Stimulated activated CD4-positive, alpha-beta T cell treated with anti-CD3 and anti-CD28 coated beads, Interleukin-4, amount 100 ng/mL, for 1 hour (primary cell): ENCODE results near the gene RIMBP3B.
"Not testable (repeated sequence)": the region's sequence is repeated elsewhere in the genome, so short reads cannot be mapped to it uniquely, and the experiment has no call there.

Experiments
- DNase-seq: peaks from one replicate; pipeline ENCODE4 v3.0.0-alpha.2; 2020

RIMBP3B gene

GRCh38 chr22:21418974-21419638, 35.6 kb downstream of the RIMBP3B start:
- not testable (repeated sequence) for DNase-seq

DNA sequence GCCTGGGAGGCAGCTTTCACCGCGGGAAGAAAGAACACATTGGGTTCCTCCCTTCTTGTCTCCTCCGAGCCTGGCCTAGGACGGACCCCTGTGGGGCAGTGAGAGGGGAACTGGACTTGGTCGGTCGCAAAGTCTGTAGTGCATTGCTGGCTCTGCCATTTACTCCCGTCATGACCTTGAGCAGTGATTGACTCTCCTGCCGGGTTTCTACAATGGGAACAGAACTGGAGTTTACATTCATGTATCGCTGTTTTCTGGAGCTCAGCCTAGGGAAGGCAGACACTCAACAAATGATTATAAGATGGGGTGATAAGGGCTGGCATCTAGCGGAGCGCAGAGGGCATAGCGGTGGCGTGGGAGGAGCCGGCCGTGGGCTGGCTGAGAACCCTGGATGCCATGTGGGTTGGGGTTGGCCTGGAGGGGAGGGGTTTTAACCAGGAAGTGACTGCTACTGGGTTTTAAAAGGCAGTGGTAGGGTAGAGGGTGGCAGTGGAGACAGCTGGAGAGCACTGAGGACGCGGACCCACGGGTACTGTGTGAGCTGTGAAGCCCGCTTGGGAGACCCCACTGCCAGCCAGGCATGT, 36.7 kb downstream of the RIMBP3B start:
- DNase-seq: peak; percentile 0

- not testable (repeated sequence) for DNase-seq
These were observed 40.6 kb downstream of the RIMBP3B start for GRCh38 chr22:21424084-21424709.

DNA sequence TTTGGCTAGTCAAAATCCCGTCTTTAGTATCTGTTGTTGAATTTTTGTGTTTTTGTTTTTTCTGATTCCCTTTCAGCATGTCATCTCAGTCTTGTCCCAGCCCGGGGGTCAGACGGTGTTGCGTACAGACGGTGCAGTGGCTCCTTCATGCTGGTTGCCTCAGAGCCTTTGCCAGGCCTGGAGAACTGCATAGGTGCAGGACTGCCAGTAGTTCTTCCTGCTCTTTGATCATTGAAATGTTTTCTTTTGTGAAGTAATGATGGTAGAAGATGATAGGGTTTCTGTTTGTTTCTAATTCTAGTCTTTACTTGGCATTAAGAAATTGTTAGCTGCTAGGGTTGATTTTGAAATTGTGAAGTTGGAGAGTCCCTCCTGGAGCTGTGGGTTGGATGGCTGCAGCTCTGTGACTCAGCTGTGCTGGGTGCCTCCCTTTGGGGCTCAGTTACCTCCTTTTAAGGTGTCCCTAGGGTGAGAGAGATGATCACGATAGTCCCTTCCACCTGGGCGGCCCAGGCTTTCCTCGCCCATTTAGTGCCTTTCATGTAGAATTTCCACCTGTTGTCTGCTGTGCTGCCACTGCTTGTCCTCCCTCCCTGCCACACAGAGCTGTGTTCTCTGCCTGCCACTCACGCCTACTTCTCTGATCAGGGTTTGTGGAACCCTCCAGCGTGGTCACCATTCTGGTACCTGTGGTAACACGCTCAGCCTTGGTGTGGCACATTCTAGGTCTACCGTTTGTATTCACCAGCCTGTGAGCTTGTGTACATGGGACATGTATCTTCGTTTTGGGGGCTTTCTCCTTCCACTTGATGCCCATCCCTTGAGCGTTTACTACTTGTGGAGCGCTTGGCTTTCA, 51.1 kb downstream of the RIMBP3B start:
- not testable (repeated sequence) for DNase-seq

GRCh38 chr22:21435998-21436810, 52.7 kb downstream of the RIMBP3B start:
- DNase-seq: not testable (repeated sequence)

DNA sequence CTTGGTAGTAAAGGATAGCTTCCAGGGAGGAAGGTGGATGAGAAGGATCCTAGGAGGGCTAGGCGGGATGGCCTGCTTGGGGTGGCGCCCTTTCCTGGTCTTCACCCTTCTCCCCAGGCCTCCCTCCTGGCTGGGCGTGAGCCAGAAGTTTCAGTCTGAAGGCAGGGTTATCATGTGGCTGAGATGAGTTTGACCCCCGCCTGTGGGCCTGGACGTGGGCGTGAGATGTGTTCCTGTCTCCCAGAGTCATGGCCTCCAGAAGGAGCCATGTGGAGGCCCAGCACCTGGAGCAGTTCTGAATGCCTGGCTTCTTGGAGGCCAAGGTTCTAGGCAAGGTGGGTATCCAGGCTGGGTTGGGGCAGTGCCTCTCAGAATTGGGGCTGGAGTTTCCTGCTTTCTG, 54.5 kb downstream of the RIMBP3B start:
- not testable (repeated sequence) for DNase-seq
